Ecto neural progenitor cell (in vitro differentiated cells): ENCODE results near the gene ATOSB.

ENCODE experiments used
- DNase-seq: peaks from one replicate; pipeline ENCODE4 v3.0.0-alpha.2; 2018; ENCODE audit warnings: low spot score

Gene ATOSB

DNA sequence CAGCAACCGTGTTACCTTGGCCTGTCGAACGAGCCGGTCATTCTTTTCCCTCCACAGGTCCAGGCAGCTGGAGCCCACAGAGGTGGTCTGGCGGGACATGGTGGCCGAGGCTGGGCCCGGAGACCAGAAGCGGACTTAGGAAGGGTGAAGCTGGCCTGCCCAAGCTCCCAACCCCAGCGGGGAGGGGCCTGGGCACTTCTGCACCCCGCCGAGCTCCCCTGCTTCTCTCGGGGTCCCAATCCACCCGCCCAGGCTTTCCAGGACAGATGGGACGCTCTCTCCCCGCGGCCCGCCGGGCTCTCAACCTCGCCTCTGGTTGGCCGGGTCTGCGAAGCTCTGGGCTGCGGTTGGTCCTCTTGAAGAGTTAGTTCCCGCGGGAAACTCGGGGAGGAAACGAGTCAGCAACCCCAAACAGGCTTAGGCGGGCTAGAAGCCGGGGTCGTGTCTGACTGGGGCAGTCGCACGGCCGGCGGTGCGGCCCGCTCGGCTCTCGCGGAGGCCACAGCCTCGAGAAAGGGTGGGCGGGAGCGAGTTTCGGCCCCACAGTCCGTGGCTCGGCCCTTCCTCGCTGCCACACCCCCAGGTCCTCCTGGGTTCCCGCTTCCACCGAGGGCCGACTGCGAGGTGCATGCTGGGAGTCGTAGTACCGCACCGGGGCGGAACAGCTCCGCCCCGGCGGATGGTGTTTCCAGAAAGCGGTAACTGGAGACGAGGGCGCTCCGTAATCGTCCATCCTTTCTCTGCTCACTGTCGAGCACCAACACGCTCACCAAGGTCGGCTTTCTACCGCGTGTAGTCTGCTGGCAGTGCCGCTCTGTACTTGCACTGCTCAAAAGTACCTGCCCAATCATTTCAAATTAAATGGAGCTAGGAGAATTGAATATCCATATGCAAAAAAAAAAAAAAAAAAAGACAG, 36.0 kb downstream of the ATOSB start, which contains the start of gene FANCG:
TSS of gene FANCG (minus strand) at position 517 of the 916 bp plus-strand sequence. CDS start at position 99, 418 bp downstream.
- peak; percentile 94 for DNase-seq

DNA sequence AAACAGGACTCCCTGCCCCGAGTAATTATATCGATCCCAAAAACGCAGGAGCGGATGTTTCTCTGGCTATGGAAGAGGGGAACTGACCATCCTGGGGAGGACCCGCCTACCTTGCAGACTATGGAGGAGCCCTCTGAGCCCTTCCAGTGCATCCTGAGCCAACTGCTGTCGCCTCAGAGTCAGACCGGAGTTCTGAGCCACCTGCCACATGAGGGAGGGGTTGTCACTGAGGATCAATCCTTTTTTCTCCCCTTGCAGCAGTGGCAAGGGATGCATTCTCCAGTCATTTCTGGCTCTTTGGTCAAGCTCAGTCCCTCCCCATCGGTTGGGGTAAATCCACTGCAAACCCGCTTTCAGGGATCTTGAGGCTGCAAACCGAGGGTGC, 36.6 kb downstream of the ATOSB start:
- no peak for DNase-seq

DNA sequence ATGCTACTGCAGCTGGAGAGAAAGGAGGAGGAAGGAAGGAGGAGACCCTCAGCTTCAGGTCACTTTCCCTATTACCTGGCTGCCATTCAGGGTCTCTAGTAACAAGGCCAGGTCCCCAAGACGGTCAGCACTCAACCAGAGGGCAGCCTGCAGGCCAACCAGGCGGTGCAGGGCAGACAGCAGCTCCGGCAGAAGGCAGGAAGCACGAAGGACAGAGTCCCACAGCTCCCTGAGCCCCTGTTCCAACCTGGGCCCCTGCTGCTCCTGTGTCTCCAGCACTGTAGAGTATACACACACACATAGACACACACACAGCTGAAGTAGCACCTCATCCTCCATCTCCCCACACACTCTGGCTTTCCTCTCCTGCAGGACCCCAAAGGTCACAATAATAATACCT, 37.6 kb downstream of the ATOSB start:
- DNase-seq: no peak

- no peak for DNase-seq
These were observed 38.8 kb downstream of the ATOSB start for GRCh38 chr9:35076848-35077247.

DNA sequence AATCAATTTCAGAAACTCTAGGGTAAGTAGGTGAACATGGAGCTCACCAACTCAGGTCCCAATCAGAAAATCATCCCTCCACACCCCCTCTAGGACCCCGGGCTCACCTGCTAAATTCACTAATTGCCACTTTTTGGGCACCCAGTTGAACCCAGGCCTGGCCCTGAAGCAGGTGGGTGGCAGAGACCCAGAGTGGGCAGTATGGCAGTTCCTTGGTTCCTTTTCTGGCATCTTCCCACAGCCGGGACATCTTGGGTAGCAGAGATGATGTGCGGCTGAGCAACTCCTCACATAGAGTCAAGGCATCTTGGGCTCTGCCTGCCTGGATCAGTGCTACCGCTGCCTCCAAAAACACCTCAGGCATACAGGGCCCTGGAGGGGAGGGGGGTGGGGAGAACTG, 40.3 kb downstream of the ATOSB start:
- DNase-seq: no peak

DNA sequence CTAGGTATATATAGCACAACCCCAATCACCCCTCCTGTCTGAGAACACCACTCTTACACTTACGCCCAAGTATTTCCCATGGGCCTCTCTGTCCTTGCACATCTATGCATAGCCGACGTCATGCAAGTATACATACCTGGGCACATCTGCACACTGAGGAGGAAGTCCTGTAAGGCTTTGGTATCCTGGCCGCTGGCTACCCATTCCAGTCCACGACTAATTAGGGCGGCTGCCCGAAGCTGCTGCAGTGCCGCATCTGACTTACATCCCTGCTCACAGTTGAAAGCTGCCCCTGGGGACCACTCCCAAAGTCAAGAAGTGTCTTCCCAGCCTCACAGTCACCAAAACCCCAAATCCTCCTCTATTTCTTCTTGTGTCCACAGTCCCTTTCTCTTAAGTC, 40.9 kb downstream of the ATOSB start:
- DNase-seq: no peak

DNA sequence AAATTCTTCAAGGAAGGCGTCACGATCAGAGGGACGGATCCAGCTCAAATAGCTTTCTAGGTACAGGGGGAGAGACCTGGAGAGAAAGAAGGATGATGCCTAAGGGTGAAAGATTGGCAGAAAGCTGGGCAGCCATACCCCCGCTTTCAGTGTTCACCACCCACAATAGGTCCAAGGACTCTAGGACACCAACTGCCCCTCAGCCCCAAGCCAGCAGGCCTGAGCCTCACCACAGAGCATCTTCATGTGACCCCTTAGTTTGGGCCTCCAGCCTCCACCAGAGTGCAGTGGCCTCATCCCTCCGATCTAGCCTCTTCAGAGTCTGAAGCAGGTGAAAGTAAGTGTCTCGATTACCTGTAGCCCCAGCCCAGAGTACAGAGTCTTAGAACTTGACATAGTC, 41.5 kb downstream of the ATOSB start:
- DNase-seq: no peak

DNA sequence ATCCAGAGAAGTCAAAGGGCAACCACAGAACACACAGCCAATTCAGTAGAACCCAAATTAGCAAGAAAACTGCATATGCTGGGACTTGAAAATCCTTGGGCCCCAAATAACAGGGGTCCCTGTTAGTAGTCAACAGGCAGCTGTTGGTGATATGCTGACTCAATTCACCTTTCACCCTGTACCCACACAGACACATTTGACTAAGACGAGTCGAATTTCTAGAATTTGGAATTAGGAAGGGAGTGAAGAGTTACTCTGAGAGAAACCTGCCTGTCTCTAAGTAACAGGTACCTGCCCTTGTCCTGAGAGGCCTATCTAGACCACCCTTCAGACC, 42.4 kb downstream of the ATOSB start:
- no peak for DNase-seq

DNA sequence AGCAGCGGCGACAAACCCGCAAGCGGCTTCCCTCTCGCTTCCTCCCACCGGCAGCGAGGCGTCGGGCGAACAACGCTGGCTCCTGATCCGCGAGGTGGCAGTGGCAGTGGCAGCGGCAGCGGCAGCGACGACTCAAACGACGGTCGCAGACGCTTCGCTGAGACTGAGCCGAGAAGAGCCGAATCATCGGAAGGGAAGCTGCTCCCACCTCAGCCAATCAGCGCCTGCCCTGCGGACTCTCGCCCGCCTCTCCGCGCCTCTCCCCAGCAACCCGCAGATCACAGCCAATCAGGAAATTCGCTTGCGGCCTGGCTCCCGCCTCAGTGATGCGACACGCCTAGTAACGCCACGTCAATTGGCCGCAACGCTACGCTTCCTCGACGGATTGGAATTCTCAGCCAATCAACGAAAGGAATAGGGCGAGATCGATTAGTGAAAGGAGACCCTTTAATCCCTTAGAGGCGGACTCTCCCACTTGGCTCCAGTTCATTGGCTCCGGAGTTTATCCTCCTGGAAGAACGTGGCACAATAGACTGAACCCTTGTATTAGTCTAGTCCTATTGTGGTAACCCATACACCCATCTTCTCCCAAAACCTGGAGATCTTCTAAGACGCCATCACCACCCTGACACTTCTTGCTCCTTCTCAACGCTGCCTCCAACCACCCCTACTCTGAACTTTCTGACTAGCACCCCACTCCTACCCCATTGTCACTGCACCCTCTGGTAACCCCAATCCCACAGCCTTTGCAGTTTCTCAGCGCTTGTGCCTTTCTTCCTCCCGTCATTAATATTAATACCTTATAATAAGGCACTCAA, 43.0 kb downstream of the ATOSB start, which contains the start of gene VCP:
TSS of gene VCP (minus strand) at position 165 of the 818 bp plus-strand sequence. CDS start 272 bp downstream, outside the sequence.
- peak; percentile 99 for DNase-seq

GRCh38 chr9:35071814-35072460, 43.7 kb downstream of the ATOSB start:
- DNase-seq: peak; percentile 89

DNA sequence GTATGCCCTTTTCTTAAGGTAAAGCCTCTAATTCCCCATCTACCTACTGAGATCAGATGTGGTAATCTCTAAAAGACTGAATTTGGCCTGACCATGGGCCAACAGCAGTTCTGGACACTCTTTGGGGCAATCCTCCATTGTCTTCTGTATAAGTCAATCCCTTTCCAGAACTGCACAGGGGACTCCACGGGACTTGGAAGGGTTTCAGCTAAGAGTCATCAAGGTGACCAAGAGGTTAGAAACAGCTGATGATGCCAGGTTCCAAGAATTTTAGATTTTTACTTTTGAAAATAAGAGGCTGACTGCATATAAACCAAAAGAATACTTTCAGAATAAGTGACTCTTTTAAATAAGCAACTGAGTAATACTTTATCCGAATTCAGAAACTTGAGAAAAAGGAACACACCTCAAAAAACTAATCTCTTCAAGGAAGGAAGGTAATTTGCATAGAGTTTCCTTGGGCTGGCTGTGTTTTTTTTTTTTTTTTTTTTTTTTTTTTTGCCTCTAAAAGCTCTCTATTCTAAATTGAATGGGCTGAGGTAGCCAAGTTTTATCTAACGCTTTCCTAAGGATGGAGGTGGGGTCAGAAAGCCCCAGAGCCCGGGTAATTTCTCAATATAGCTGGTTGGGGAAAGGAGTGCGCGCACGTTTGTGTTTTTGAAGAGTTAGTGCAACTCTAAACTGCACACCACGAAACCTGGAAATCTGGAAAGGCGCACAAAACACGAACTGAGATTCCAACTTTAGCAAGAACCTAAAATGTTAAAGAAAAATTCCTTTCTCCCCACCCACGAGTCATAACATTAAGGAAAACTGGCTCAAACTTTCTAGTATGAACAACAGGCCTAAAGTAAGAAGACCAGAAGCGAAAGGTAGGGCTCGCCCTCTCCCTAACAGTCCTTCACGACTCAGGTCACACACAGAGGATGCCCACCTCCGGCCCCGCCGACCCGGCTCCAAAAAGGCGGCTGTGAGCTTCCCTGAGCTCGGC, 44.5 kb downstream of the ATOSB start:
- DNase-seq: no peak

- no peak for DNase-seq
These were observed 46.6 kb downstream of the ATOSB start for GRCh38 chr9:35069020-35069419.

DNA sequence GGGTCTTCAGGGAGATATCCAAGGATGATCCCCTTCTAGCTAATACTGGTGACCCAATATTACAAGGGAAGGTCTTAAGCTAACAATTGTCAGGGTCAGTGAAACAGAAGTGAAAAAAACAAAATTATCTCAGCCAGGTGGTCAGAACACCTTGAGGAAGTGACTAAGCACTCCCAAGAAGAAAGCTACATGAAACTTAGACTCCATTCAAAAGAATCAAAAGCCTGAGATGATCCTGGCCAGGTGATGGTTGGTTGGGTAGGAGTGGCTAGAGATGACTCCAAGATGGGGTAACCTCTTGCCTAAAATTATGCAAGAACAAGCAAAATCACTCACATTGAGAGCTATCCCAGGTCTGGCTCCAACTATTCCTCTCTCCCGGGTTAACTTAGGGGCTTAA, 48.6 kb downstream of the ATOSB start:
- DNase-seq: no peak

DNA sequence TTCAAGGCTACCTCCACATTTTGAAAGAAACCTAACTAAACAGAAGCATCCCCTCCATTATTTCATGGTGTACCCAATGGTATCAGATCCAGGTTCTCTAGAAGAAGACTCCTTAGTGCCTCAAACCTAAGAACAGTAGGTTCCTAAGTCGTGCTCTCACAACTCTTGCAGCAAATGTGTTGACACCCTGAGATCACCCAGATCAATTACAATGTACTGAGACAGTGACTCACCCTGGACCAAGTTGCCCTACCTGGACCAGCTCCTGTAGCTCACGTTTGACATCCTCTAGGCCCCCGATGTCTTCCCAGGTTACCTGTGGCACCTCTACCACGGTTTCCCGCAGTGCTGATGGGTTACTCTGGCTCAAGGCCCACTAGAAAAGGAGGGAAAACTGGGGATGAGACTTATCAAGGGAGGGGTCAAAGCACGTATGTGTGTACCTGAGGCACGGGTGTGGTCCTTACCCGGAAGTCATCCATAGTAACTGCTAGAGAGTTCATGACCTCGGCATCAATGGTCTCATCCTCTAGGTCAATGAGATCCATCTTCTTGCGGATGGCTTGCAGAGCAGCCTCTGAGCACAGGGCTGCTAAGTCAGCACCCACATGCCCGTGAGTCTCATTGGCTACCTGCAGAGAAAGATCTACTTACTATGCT, 55.0 kb downstream of the ATOSB start:
- no peak for DNase-seq

DNA sequence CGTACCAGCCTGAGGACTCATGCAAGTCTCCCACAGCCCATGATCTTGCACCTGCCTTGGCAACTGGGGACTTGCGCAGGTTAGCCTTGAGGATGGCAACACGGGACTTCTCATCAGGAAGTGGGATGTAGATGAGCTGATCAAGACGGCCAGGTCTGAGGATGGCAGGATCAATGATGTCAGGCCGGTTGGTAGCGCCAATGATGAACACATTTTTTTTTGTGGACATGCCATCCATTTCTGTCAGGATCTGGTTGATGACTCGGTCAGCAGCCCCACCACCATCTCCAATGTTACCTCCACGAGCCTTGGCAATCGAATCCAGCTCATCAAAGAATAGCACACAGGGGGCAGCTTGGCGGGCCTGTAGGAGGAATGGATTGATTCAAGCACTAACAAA, 56.2 kb downstream of the ATOSB start:
- DNase-seq: no peak

DNA sequence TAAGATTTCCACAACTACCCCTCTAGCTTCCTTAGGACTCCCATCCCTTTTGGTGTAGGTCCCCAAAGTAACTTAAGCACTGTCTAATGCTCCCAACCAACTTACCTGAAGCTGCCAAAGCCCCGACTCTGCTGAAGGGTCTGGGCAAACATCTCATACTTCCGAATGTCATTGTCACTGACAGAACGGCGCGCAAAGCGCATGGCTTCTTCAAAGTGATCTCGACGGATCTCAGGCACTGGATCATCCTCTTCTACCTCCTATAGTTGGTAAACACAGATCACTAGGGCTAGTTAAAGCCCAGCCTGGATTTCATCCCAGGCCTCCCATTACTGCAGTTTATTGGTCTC, 58.4 kb downstream of the ATOSB start:
- no peak for DNase-seq

- no peak for DNase-seq
These were observed 58.9 kb downstream of the ATOSB start for GRCh38 chr9:35056571-35057270.

DNA sequence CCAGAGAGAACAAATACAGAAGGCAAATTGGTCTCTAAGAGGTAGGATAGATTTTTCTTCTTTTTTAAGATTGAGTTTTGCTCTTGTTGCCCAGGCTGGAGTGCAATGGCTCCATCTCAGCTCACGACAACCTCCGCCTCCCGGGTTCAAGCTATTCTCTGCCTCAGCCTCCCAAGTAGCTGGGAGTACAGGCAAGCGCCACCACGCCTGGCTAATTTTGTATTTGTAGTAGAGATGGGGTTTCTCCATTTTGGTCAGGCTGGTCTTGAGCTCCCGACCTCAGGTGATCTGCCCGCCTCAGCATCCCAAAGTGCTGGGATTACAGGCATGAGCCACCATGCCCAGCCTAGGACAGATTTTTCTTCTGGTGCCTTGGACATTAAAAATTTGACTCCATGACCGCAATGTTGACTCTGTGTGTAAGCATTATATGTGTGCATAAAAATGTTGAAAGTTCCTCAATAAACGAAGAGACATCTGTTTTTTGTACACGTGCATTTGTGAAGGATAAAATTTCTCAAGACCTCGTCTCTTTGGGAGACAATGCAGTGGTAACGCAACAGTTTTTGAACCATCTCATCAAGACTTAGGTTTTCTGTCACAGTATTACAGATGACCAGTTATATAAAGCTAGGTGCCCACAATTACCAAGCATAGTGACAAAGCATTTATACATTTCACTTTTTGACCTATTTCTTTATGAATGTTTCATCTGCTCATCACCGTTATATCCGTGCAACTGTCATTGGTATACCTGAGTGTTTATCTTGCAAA, 60.6 kb downstream of the ATOSB start:
- DNase-seq: no peak

DNA sequence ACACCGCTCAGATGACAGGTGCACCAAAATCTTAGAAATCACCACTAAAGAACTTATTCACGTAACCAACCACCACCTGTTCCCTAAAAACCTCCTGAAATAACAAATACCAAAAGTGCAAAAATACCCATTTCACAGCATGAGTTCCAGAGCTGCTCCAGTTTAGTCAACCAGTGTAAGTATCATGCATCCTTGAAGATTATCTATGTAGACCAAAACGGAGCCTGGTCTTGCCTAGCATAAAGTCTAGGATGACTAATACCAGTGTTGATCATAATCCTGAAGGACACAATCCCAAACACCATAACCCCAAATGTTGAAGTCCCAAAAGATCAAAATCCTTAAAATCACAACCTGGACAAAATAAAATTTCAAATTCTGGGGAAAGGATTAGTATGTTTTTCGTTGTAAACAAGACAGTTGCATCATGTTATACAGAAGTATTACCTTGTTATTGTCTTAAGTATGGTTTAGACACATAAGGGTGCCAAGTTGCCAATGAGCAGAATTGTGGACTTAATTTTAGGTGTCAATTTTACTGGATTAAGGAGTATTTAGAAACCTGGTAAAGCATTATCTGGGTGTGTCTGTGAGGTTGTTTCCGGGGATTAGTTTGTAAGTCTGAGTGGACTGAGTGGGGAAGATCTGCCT, 61.4 kb downstream of the ATOSB start:
- DNase-seq: no peak
